Ovary (tissue), 3 donors: ENCODE measurements around the gene CTSH.

Experiments
- POLR2A ChIP-seq: fragments of 450-650 bp; IDR thresholded peaks from one replicate; pipeline ENCODE4 v1.6.1; 2017; ENCODE audit warnings: antibody characterized with exemption, mild to moderate bottlenecking, moderate library complexity
- TF ChIP-seq, protein P1 (sequence below), 3 donors: fragments of 450-650 bp in 2 of 3; fragments of 200-600 bp in 1 of 3; IDR thresholded peaks; one replicate each; pipeline versions ENCODE4 v1.5.1 to v1.8.0; 2016 to 2022; ENCODE audit warnings: antibody characterized with exemption in 3 of 3, mild to moderate bottlenecking in 1 of 3
- donor health status: DM: no; HTN: no; CAD: no.

- TF ChIP-seq POLR2A: no peak
- TF ChIP-seq, protein P1, sequence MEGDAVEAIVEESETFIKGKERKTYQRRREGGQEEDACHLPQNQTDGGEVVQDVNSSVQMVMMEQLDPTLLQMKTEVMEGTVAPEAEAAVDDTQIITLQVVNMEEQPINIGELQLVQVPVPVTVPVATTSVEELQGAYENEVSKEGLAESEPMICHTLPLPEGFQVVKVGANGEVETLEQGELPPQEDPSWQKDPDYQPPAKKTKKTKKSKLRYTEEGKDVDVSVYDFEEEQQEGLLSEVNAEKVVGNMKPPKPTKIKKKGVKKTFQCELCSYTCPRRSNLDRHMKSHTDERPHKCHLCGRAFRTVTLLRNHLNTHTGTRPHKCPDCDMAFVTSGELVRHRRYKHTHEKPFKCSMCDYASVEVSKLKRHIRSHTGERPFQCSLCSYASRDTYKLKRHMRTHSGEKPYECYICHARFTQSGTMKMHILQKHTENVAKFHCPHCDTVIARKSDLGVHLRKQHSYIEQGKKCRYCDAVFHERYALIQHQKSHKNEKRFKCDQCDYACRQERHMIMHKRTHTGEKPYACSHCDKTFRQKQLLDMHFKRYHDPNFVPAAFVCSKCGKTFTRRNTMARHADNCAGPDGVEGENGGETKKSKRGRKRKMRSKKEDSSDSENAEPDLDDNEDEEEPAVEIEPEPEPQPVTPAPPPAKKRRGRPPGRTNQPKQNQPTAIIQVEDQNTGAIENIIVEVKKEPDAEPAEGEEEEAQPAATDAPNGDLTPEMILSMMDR (IDR thresholded peaks at IDR 0.05): no peak
Measured at GRCh38 chr15:78987556-78988360, 42.9 kb upstream of the CTSH start.
